PFSK-1 (cell line): ENCODE measurements around the gene TMEM40.

ENCODE experiments used
- POLR2AphosphoS5 ChIP-seq: IDR thresholded peaks from 2 replicates; pipeline ENCODE4 v1.6.1; 2012; ENCODE audit warnings: low read depth, mild to moderate bottlenecking, control low read depth, low read length, moderate library complexity
- REST ChIP-seq, 2 experiments: IDR thresholded peaks; 2 replicates each; pipeline versions ENCODE4 v1.6.1 to v1.8.0; 2011 to 2012; ENCODE audit warnings: low read depth in 2 of 2, low read length in 2 of 2, control low read depth in 1 of 2, inconsistent platforms in 1 of 2, mild to moderate bottlenecking in 1 of 2, moderate library complexity in 1 of 2; ENCODE audit not compliant: insufficient read depth in 1 of 2
- SIN3A ChIP-seq: IDR thresholded peaks from 2 replicates; pipeline ENCODE4 v1.6.1; 2012; ENCODE audit warnings: mild to moderate bottlenecking, low read length, moderate library complexity, borderline replicate concordance; ENCODE audit not compliant: insufficient read depth
- TAF1 ChIP-seq: IDR thresholded peaks from 2 replicates; pipeline ENCODE4 v1.6.1; 2012; ENCODE audit warnings: low read length, control low read depth, borderline replicate concordance; ENCODE audit not compliant: insufficient read depth

GRCh38 chr3:12689997-12690711, 68.9 kb downstream of the TMEM40 start:
- TF ChIP-seq POLR2AphosphoS5 (no peak), REST (IDR thresholded peaks at IDR 0.05; ENCODE audit: insufficient read depth in 1 of 2, low read depth in 2 of 2, low read length in 2 of 2) (no peak), TAF1 (no peak), SIN3A (no peak)
